GM21619 (cell line): ENCODE results near the gene PLEKHN1.

Experiments
- ATAC-seq: cut with Tn5 transposase; IDR thresholded peaks from one replicate; pipeline ENCODE4 v1.9.1; 2021; ENCODE audit not compliant: unreplicated experiment

PLEKHN1 gene

GRCh38 chr1:929712-930632 is 36.3 kb upstream of the PLEKHN1 start:
- no peak for ATAC-seq

- ATAC-seq, result no peak
Measured at GRCh38 chr1:930633-931138, 35.6 kb upstream of the PLEKHN1 start.

GRCh38 chr1:931380-932172 is 34.7 kb upstream of the PLEKHN1 start:
- ATAC-seq, result no peak

GRCh38 chr1:932173-932510 is 34.1 kb upstream of the PLEKHN1 start:
- ATAC-seq, result no peak

- ATAC-seq, result no peak
Measured at GRCh38 chr1:932776-933602, 33.3 kb upstream of the PLEKHN1 start.

- ATAC-seq, result no peak
Measured at GRCh38 chr1:933603-933940, 32.7 kb upstream of the PLEKHN1 start.

- no peak for ATAC-seq
Measured at GRCh38 chr1:934991-935750, 31.1 kb upstream of the PLEKHN1 start.

- ATAC-seq, result no peak
Measured at GRCh38 chr1:935751-936231, 30.5 kb upstream of the PLEKHN1 start.

GRCh38 chr1:936348-937264 is 29.7 kb upstream of the PLEKHN1 start:
- no peak for ATAC-seq

GRCh38 chr1:937521-937920 is 28.8 kb upstream of the PLEKHN1 start:
- ATAC-seq, result no peak

GRCh38 chr1:938088-938683 is 28.1 kb upstream of the PLEKHN1 start:
- no peak for ATAC-seq

GRCh38 chr1:938711-939489 is 27.4 kb upstream of the PLEKHN1 start:
- ATAC-seq, result no peak

GRCh38 chr1:939511-940106 is 26.7 kb upstream of the PLEKHN1 start:
- no peak for ATAC-seq

GRCh38 chr1:940107-941014 is 25.9 kb upstream of the PLEKHN1 start:
- no peak for ATAC-seq

- ATAC-seq, result no peak
Measured at GRCh38 chr1:941015-941587, 25.2 kb upstream of the PLEKHN1 start.
